Adrenal gland (tissue), 12 donors: ENCODE data around the gene RAD51B. TPM values are rescaled to one million over a fixed set of nuclear protein-coding genes. Genes with fewer than 3 reads are reported as not detected.

Experiments
- DNase-seq, 7 donors: peaks; one replicate each; pipeline ENCODE4 v3.0.0-alpha.2; 2019 to 2020
- H3K27ac ChIP-seq, 5 donors: fragments of 200-600 bp; sonication (generic) in 4 of 5; 1 replicate in 3 of 5; 2 replicates in 2 of 5; pipeline versions ENCODE4 v1.5.1 to v1.8.0; 2016 to 2020; ENCODE audit warnings: mild to moderate bottlenecking in 1 of 5
- H3K27me3 ChIP-seq: fragments of 200-600 bp; 2 replicates; pipeline ENCODE4 v1.8.0; 2021
- H3K36me3 ChIP-seq, 2 donors: fragments of 200-600 bp; replicated peaks in 1 of 2; 1 replicate in 1 of 2; 2 replicates in 1 of 2; pipeline versions ENCODE4 v1.5.1 to v1.8.0; 2018 to 2022
- H3K4me1 ChIP-seq, 2 donors: fragments of 200-600 bp; replicated peaks in 1 of 2; 1 replicate in 1 of 2; 2 replicates in 1 of 2; pipeline versions ENCODE4 v1.5.1 to v1.8.0; 2018 to 2021
- H3K4me3 ChIP-seq, 4 donors: fragments of 200-600 bp; sonication (generic) in 3 of 4; one replicate each; pipeline ENCODE4 v1.5.1; 2016 to 2018
- H3K9me3 ChIP-seq, 3 donors: fragments of 200-600 bp; sonication (generic) in 1 of 3; replicated peaks in 1 of 3; 1 replicate in 2 of 3; 2 replicates in 1 of 3; pipeline versions ENCODE4 v1.5.1 to v1.8.0; 2016 to 2021
- CTCF ChIP-seq, 6 experiments: fragments of 450-650 bp in 4 of 6; fragments of 200-600 bp in 2 of 6; sonication (generic) in 1 of 6; IDR thresholded peaks; 1 replicate in 5 of 6; 2 replicates in 1 of 6; pipeline versions ENCODE4 v1.5.1 to v1.8.0; 2016 to 2021; ENCODE audit warnings: antibody characterized with exemption in 6 of 6, mild to moderate bottlenecking in 2 of 6, moderate library complexity in 1 of 6
- POLR2A ChIP-seq, 2 donors: fragments of 450-650 bp; IDR thresholded peaks; one replicate each; pipeline ENCODE4 v1.6.1; 2017; ENCODE audit warnings: antibody characterized with exemption in 2 of 2, mild to moderate bottlenecking in 2 of 2, moderate library complexity in 1 of 2
- WGBS, 4 donors: extraction: QIAGEN DNeasy Blood & Tissue Kit in 2 of 4; methylation state at CpG; one replicate each; pipeline versions ENCODE4 v1.1.5 to v1.1.7; 2013 to 2017; 5-methylcytosine and 5-hydroxymethylcytosine counted together
- intact Hi-C, 2 donors: fragments of 100-400 bp; cut with DNase I; formaldehyde crosslinking; loops; one replicate each; pipeline versions ENCODE4 v1.14.1 to v1.15.0; 2022 to 2023
- polyA plus RNA-seq, 3 donors: library from polyadenylated mRNA; stranded (reverse); fragments of 200-250 nt in 2 of 3; fragments of 350-450 nt in 1 of 3; fragmentation: Illumina TruSeq in 1 of 3; extraction: RNeasy Lipid Tissue Mini Kit (QIAGEN cat#74804) in 1 of 3; gene quantifications; one replicate each; pipeline ENCODE4 v1.2.3, GENCODE V29; 2013 to 2014
- total RNA-seq, 9 donors: library from RNA; depleted of rRNA in 4 of 9; stranded (reverse); fragments of >200 nt in 4 of 9; fragments of 120-200 nt in 1 of 9; fragmentation: NEBNext Ultra II Directional in 1 of 9; extraction: Animal tissue kit (Norgen Biotek cat#: 25700) in 1 of 9; gene quantifications; one replicate each; pipeline versions ENCODE4 v1.1.0 to v1.2.4, GENCODE V29; 2013 to 2023
- donor health status: healthy with polysubstance abuse.
- donor health status: Bipolar disorder and iron deficiency.
- donor health status: DM: yes; HTN: yes; CAD: no.
- donor health status: DM: no; HTN: no; CAD: no.
- donor health status: DM: no; HTN: no; CAD: no.
- donor health status: DM: yes; HTN: yes; CAD: no.

The RAD51B gene
- total and polyA plus RNA-seq, 12 donors: 2.3 to 24.6 (median 12.4) TPM

- Histone ChIP-seq H3K9me3 (no peaks in the 10 kb centered on the region), H3K36me3 (no peaks in the 10 kb centered on the region), H3K27me3 (no peaks in the 10 kb centered on the region), H3K4me3 (no peak overlapping the region), H3K4me1 (peaks cover 17 to 28% of the 10 kb centered on the region in 2 donors), H3K27ac (peak overlapping the region in 4 of 5 donors; percentile 33 to 90 (median 81))
- no peak for DNase-seq
- no peak for TF ChIP-seq CTCF (IDR thresholded peaks at IDR 0.05)
- TF ChIP-seq POLR2A (IDR thresholded peaks at IDR 0.05): no peak
- intact Hi-C loops: no loop called here
These were observed 413.7 kb downstream of the RAD51B start for GRCh38 chr14:68233101-68233784.

DNA sequence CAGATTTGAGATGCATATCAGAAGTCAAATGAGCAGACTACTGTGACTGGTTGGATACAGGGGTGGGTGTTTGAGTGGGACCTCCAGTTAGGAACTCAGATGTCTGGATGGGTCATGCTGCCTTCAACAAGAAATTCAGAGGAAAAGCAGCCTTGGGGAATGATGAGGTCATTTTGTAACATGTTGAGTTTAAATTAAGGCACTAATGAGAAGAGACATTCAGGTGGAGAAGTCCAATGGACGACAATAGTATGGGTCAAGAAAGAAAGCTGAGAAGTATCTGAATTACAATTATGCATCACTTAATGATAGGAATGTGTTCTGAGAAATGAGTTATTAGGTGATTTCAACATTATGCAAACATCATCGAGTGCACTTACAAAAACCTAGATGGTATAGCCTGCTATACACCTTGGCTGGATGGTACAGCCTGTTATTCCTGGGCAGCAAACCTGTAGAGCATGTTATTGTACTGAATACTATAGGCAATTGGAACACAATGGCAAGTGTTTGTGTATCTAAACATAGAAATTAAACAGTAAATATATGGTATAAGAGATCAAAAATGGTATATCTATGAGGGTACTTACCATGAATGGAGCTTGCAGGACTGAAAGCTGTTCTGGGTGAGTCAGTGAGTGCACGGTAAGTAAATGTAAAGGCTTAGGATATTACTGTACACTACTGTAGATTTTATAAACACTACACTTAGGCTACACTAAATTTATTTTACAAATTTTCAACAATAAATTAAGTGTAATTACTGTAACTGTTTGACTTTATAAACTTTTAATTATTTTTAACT, 414.7 kb downstream of the RAD51B start:
- Histone ChIP-seq H3K4me1 (peaks cover 17 to 33% of the 10 kb centered on the region in 2 donors), H3K27ac (no peak overlapping the region), H3K27me3 (no peaks in the 10 kb centered on the region), H3K9me3 (no peaks in the 10 kb centered on the region), H3K36me3 (no peaks in the 10 kb centered on the region), H3K4me3 (no peak overlapping the region)
- WGBS, 4 donors: 93 to 96% (median 94%) methylated on average over 3 of the region's 3 CpGs
- DNase-seq: no peak
- TF ChIP-seq CTCF (IDR thresholded peaks at IDR 0.05) (no peak), POLR2A (IDR thresholded peaks at IDR 0.05) (no peak)
- intact Hi-C loops: no loop called here

GRCh38 chr14:68235011-68235410, 415.4 kb downstream of the RAD51B start:
- Histone ChIP-seq H3K36me3 (no peaks in the 10 kb centered on the region), H3K4me1 (peaks cover 17 to 33% of the 10 kb centered on the region in 2 donors), H3K27ac (no peak overlapping the region), H3K27me3 (no peaks in the 10 kb centered on the region), H3K4me3 (no peak overlapping the region), H3K9me3 (no peaks in the 10 kb centered on the region)
- no peak for TF ChIP-seq POLR2A (IDR thresholded peaks at IDR 0.05)
- TF ChIP-seq CTCF (IDR thresholded peaks at IDR 0.05): no peak
- DNase-seq: no peak
- 93 to 95% (median 93%) methylated on average over 3 of the region's 3 CpGs for WGBS, 4 donors
- intact Hi-C loops: no loop called here

DNA sequence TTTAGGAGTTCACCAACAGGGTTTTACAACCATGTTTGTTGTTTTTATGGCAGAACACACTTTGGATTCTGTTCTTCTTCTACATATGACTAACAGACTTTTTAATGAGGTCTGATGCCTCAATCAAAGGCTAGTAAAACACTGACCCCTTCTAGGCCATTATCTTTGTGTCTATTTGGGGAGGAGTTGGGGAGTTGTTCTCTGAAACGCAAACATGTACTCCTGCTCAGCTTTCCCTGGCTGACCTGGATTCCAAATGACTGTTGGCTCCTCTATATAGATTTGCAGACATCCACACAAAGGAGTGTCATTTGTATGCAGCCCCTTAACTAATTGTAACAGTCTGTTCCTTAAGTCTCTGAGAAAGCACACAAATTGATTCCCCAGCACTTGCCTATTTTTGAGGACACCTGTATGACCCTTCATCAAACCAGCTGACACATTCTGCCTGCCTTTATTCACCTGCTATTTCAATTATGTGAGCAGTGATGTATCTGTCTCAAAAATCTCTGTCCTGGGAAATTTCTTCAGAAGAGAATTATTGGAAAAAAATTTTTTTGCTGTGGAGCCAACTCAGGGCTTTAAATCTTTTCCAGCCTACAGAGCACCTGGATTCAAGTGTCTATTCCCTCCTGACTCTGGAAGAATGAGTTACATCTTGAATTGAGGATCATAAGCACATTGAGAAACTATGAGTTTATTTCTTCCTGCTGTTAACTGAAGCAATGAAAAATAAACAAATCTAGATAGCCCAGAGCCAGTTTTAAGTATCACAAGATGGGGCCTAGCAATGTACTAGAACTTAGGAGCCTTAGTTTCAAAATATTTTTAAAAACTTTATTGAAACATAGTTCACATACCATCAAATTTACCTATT, 417.2 kb downstream of the RAD51B start:
- Histone ChIP-seq H3K9me3 (no peaks in the 10 kb centered on the region), H3K4me1 (peaks cover 12 to 22% of the 10 kb centered on the region in 2 donors), H3K27me3 (no peaks in the 10 kb centered on the region), H3K27ac (no peak overlapping the region), H3K36me3 (no peaks in the 10 kb centered on the region), H3K4me3 (no peak overlapping the region)
- intact Hi-C loops: no loop called here
- WGBS, 4 donors: 64 to 84% (median 75%) methylated on average over 1 of the region's 1 CpG
- no peak for TF ChIP-seq CTCF (IDR thresholded peaks at IDR 0.05)
- TF ChIP-seq POLR2A (IDR thresholded peaks at IDR 0.05): no peak
- no peak for DNase-seq
